Measurements from ENCODE around the gene RNF224.

RNF224 gene

GRCh38 chr9:137275588-137276472 is 48.5 kb downstream of the RNF224 start:
- DNase-seq, result no peak

- DNase-seq, result no peak
Observed at GRCh38 chr9:137276473-137277328, 49.4 kb downstream of the RNF224 start.

- no peak for DNase-seq
Observed at GRCh38 chr9:137277329-137278041, 50.2 kb downstream of the RNF224 start, which contains the start of gene TOR4A. Gene TOR4A (plus strand): TSS chr9:137277726. CDS start chr9:137278690, 964 bp downstream.

GRCh38 chr9:137278061-137278701 is 50.9 kb downstream of the RNF224 start:
- DNase-seq, result no peak

All from NCI-H510A treated with DMSO at 0.1 percent for 48 hours (cell line).